ENCODE data around the gene CST6.

CST6 gene

GRCh38 chr11:66051766-66052663 lies 40.2 kb downstream of the CST6 start, which contains the start of gene SF3B2:
SF3B2 (plus strand) TSS chr11:66052364; CDS start chr11:66052385, 21 bp downstream.
- Mint-ChIP-seq H3K27ac (peak within 1 kb of the TSS; percentile 98), H3K4me3 (peak within 1 kb of the TSS; percentile 100), H3K4me1 (ENCODE audit: low read depth) (peaks cover 22% of the 10 kb centered on the region), H3K36me3 (ENCODE audit: low read depth) (peaks cover 51% of the 10 kb centered on the region), H3K9me3 (no peaks in the 10 kb centered on the region), H3K27me3 (peaks cover 20% of the 10 kb centered on the region)
- intact Hi-C loops (cut with micrococcal nuclease): no loop called here

DNA sequence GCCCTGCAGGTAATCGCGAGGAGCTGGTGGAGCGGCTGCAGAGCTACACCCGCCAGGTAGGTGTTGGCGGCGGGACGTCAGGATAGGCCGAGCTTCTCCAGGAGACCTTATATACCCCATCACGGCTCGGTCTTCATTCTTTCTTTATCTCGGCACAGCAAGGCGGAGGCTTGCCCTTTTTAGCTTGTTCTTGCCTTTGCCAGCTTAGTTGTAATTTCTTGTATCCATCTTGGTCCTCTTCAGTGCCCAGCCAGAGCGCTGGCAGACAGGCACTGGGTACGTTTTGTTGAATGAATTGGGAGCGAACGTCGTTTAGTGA lies 40.8 kb downstream of the CST6 start:
- Mint-ChIP-seq H3K4me1 (ENCODE audit: low read depth) (peaks cover 20% of the 10 kb centered on the region), H3K27me3 (peaks cover 19% of the 10 kb centered on the region), H3K27ac (peak overlapping the region; percentile 98), H3K4me3 (peak overlapping the region; percentile 100), H3K9me3 (no peaks in the 10 kb centered on the region), H3K36me3 (ENCODE audit: low read depth) (peaks cover 57% of the 10 kb centered on the region)
- intact Hi-C loops (cut with micrococcal nuclease): no loop called here

DNA sequence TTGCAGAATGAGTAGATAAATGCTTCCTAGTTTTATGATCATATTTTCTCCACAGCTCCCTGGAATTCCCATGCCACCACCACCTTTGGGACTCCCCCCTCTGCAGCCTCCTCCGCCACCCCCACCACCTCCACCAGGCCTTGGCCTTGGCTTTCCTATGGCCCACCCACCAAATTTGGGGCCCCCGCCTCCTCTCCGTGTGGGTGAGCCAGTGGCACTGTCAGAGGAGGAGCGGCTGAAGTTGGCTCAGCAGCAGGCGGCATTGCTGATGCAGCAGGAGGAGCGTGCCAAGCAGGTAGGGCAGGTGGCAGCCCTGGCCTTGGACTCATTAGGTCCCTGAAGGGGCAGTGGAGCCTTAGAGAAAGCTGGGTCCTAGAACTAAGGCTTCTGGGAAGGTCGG lies 43.2 kb downstream of the CST6 start:
- Mint-ChIP-seq H3K27me3 (no peaks in the 10 kb centered on the region), H3K27ac (no peak overlapping the region), H3K36me3 (ENCODE audit: low read depth) (peaks cover 81% of the 10 kb centered on the region), H3K4me1 (ENCODE audit: low read depth) (peaks cover 20% of the 10 kb centered on the region), H3K9me3 (no peaks in the 10 kb centered on the region), H3K4me3 (no peak overlapping the region)
- intact Hi-C loops (cut with micrococcal nuclease): no loop called here

DNA sequence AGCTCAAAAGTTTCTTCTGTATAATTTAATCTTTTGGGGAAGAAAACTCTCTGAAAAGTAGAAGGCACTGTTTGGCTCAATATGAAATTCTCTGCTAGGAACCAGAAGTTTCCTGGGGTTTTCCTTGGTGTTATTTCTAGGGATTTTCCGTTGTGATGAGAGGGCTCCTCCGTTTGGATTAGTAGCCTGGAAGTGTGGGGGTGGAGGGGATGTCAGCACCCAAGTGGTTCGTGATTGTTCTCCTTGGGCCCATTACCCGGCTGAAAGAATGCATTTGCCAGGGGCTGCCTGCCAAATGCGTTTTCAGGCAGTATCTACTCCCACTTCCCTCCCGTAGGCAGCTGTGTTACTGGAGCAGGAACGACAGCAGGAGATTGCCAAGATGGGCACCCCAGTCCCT lies 44.7 kb downstream of the CST6 start:
- Mint-ChIP-seq H3K36me3 (ENCODE audit: low read depth) (peaks cover 95% of the 10 kb centered on the region), H3K4me1 (ENCODE audit: low read depth) (peaks cover 11% of the 10 kb centered on the region), H3K27me3 (no peaks in the 10 kb centered on the region), H3K27ac (no peak overlapping the region), H3K4me3 (no peak overlapping the region), H3K9me3 (no peaks in the 10 kb centered on the region)
- intact Hi-C loops (cut with micrococcal nuclease): no loop called here

- H3K4me3 Mint-ChIP-seq: no peak overlapping the region
- intact Hi-C loops (cut with micrococcal nuclease): loop anchor here (10.0 kb wide), 1 partner anchor 55 kb away; the partner anchor contains the start of genes BANF1 and EIF1AD
- peaks cover 17% of the 10 kb centered on the region for H3K4me1 Mint-ChIP-seq (ENCODE audit: low read depth)
- H3K9me3 Mint-ChIP-seq: no peaks in the 10 kb centered on the region
- no peak overlapping the region for H3K27ac Mint-ChIP-seq
- H3K36me3 Mint-ChIP-seq (ENCODE audit: low read depth): peaks cover 100% of the 10 kb centered on the region
- no peaks in the 10 kb centered on the region for H3K27me3 Mint-ChIP-seq
Measured at GRCh38 chr11:66059966-66060680, 48.3 kb downstream of the CST6 start.

GRCh38 chr11:66061268-66061667 lies 49.5 kb downstream of the CST6 start:
- intact Hi-C loops (cut with micrococcal nuclease): loop anchor here (10.0 kb wide), 1 partner anchor 56 kb away; the partner anchor contains the start of genes BANF1 and EIF1AD
- peaks cover 21% of the 10 kb centered on the region for H3K4me1 Mint-ChIP-seq (ENCODE audit: low read depth)
- no peaks in the 10 kb centered on the region for H3K9me3 Mint-ChIP-seq
- H3K36me3 Mint-ChIP-seq (ENCODE audit: low read depth): peaks cover 100% of the 10 kb centered on the region
- no peak overlapping the region for H3K27ac Mint-ChIP-seq
- H3K4me3 Mint-ChIP-seq: no peak overlapping the region
- no peaks in the 10 kb centered on the region for H3K27me3 Mint-ChIP-seq

DNA sequence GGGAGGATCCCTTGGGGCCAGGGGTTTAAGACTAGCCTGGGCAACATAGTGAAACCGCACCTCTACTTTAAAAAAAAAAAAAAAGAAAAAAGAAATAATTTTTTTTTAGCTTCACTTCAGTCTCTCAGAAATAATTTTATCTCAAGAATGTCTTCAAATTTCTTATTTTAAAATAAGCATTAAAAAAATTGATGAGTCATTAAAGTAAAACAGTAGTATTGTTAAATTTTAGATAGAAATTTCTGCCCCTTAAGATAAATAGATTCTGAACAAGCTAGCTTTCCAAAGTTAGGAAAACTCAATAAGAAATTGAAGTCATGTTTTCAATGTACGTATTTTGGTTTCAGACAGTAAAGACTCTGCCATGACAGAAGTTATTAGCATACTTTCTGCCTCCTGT lies 50.6 kb downstream of the CST6 start:
- peaks cover 100% of the 10 kb centered on the region for H3K36me3 Mint-ChIP-seq (ENCODE audit: low read depth)
- no peak overlapping the region for H3K27ac Mint-ChIP-seq
- H3K4me1 Mint-ChIP-seq (ENCODE audit: low read depth): peaks cover 32% of the 10 kb centered on the region
- H3K4me3 Mint-ChIP-seq: no peak overlapping the region
- H3K27me3 Mint-ChIP-seq: no peaks in the 10 kb centered on the region
- H3K9me3 Mint-ChIP-seq: no peaks in the 10 kb centered on the region
- intact Hi-C loops (cut with micrococcal nuclease): loop anchor here (10.0 kb wide), 1 partner anchor 58 kb away; the partner anchor contains the start of genes BANF1 and EIF1AD
